ENCODE data around the gene POLA1.

Gene POLA1

GRCh38 chrX:24870143-24870542, 176.4 kb downstream of the POLA1 start:
- no peak overlapping the region for H3K4me3 ChIP-seq (ENCODE audit: low read depth, low read length)
- H3K79me2 ChIP-seq, result no peaks in the 10 kb centered on the region
- no peak overlapping the region for H3K27ac ChIP-seq
- H3K9ac ChIP-seq, result no peak overlapping the region
- H2AFZ ChIP-seq, result no peak overlapping the region
- H3K36me3 ChIP-seq (ENCODE audit: control insufficient read depth, insufficient read depth, low read length), result no peaks in the 10 kb centered on the region
- H3K9me3 ChIP-seq (ENCODE audit: control insufficient read depth, low read length), result no peaks in the 10 kb centered on the region
- no peaks in the 10 kb centered on the region for H3K4me1 ChIP-seq
- TF ChIP-seq, protein P1, sequence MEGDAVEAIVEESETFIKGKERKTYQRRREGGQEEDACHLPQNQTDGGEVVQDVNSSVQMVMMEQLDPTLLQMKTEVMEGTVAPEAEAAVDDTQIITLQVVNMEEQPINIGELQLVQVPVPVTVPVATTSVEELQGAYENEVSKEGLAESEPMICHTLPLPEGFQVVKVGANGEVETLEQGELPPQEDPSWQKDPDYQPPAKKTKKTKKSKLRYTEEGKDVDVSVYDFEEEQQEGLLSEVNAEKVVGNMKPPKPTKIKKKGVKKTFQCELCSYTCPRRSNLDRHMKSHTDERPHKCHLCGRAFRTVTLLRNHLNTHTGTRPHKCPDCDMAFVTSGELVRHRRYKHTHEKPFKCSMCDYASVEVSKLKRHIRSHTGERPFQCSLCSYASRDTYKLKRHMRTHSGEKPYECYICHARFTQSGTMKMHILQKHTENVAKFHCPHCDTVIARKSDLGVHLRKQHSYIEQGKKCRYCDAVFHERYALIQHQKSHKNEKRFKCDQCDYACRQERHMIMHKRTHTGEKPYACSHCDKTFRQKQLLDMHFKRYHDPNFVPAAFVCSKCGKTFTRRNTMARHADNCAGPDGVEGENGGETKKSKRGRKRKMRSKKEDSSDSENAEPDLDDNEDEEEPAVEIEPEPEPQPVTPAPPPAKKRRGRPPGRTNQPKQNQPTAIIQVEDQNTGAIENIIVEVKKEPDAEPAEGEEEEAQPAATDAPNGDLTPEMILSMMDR (IDR thresholded peaks at IDR 0.05), result no peak
- H3K27me3 ChIP-seq (ENCODE audit: control insufficient read depth, insufficient read depth, low read length), result no peaks in the 10 kb centered on the region
- H3K4me2 ChIP-seq (ENCODE audit: low read length), result no peak overlapping the region

- Histone ChIP-seq H3K9ac (no peak overlapping the region), H3K4me3 (ENCODE audit: low read depth, low read length) (no peak overlapping the region), H3K4me2 (ENCODE audit: low read length) (no peak overlapping the region), H3K4me1 (no peaks in the 10 kb centered on the region), H3K27ac (no peak overlapping the region), H3K9me3 (ENCODE audit: control insufficient read depth, low read length) (no peaks in the 10 kb centered on the region), H3K36me3 (ENCODE audit: control insufficient read depth, insufficient read depth, low read length) (no peaks in the 10 kb centered on the region), H3K79me2 (no peaks in the 10 kb centered on the region), H3K27me3 (ENCODE audit: control insufficient read depth, insufficient read depth, low read length) (no peaks in the 10 kb centered on the region), H2AFZ (no peak overlapping the region)
- TF ChIP-seq, protein P1 (IDR thresholded peaks at IDR 0.05), result no peak
Observed at GRCh38 chrX:24874604-24875247, 181.0 kb downstream of the POLA1 start.

DNA sequence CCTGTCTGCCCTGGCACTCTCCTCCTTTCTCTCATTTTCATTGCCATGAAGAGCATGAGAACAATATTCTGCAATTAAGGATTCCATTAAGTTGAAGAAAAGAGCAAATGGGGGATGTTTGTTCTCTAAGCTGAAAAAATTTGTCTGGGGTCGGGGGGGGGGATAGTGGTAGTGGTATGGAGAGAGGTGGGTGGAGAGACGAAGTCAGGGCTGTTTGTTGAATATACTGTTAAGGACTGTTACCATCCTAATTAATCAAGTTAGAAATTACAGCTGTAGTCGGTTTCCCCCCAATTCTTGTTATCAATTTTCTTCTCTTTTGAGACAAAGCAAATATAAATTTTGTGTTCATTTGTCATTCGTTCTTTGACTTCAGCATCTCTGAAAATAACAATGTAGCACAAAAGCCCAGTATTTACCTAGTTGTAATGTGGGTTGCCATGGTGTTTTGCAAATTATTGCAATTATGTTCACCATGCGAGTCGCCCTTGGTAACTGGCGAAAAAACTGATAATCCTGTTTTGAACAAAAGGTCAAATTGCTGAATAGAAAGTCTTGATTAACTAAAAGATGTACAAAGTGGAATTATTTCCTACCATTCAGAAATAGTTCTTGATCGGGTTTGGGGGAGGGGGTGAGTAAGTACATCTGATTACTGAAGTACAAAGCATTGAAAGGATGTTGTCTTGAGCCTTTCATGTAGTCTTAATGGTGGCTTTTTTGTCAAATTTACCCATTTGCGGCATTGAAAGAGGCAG, 183.0 kb downstream of the POLA1 start:
- Histone ChIP-seq H3K4me1 (no peaks in the 10 kb centered on the region), H2AFZ (no peak overlapping the region), H3K4me2 (ENCODE audit: low read length) (no peak overlapping the region), H3K9me3 (ENCODE audit: control insufficient read depth, low read length) (no peaks in the 10 kb centered on the region), H3K36me3 (ENCODE audit: control insufficient read depth, insufficient read depth, low read length) (no peaks in the 10 kb centered on the region), H3K4me3 (ENCODE audit: low read depth, low read length) (no peak overlapping the region), H3K9ac (no peak overlapping the region), H3K79me2 (no peaks in the 10 kb centered on the region), H3K27me3 (ENCODE audit: control insufficient read depth, insufficient read depth, low read length) (no peaks in the 10 kb centered on the region), H3K27ac (no peak overlapping the region)
- TF ChIP-seq, protein P1 (IDR thresholded peaks at IDR 0.05), result no peak

DNA sequence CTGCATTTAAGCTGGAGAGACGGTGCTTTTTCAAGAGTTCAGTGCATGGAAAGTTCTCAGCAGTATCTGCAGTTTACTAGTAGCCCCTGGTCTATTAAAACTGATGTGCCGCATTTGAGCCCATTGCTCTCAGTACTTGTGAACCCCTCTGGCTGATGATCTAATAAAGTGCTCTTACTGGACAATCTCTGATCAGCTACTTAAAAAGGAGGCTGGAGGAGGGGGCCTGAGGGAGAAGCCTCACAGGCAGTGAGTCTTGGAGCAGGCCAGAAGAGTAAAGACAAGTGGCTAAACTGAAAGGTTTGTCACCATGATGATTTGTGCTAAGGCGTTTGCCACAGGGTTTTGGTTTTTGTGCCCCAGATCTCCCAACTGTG, 183.6 kb downstream of the POLA1 start:
- no peaks in the 10 kb centered on the region for H3K9me3 ChIP-seq (ENCODE audit: control insufficient read depth, low read length)
- H2AFZ ChIP-seq, result no peak overlapping the region
- H3K4me1 ChIP-seq, result no peaks in the 10 kb centered on the region
- no peaks in the 10 kb centered on the region for H3K27me3 ChIP-seq (ENCODE audit: control insufficient read depth, insufficient read depth, low read length)
- H3K27ac ChIP-seq, result no peak overlapping the region
- H3K36me3 ChIP-seq (ENCODE audit: control insufficient read depth, insufficient read depth, low read length), result no peaks in the 10 kb centered on the region
- H3K4me3 ChIP-seq (ENCODE audit: low read depth, low read length), result no peak overlapping the region
- no peaks in the 10 kb centered on the region for H3K79me2 ChIP-seq
- no peak overlapping the region for H3K4me2 ChIP-seq (ENCODE audit: low read length)
- TF ChIP-seq, protein P1 (IDR thresholded peaks at IDR 0.05), result no peak
- H3K9ac ChIP-seq, result no peak overlapping the region

All from parathyroid adenoma (tissue), 2 donors.